GM12864 (cell line): Measurements from ENCODE around the gene CYB561.

Experiments used
- DNase-seq: peaks from one replicate; pipeline ENCODE4 v3.0.0-alpha.2; 2011; ENCODE audit warnings: low read depth
- H3K4me3 ChIP-seq: 2 replicates; pipeline ENCODE4 v1.5.1; 2011; ENCODE audit warnings: mild to moderate bottlenecking, low read depth, low read length, control low read depth
- CTCF ChIP-seq: IDR thresholded peaks from 2 replicates; pipeline ENCODE4 v1.5.1; 2011; ENCODE audit warnings: low read depth, mild to moderate bottlenecking, moderate library complexity, low read length, control low read depth, inconsistent platforms; ENCODE audit errors: missing control alignments

The CYB561 gene

GRCh38 chr17:63399316-63399715 is 46.8 kb downstream of the CYB561 start:
- no peak overlapping the region for H3K4me3 ChIP-seq
- no peak for DNase-seq
- no peak for TF ChIP-seq CTCF

GRCh38 chr17:63398680-63399079 is 47.4 kb downstream of the CYB561 start:
- TF ChIP-seq CTCF, result no peak
- no peak for DNase-seq
- H3K4me3 ChIP-seq, result no peak overlapping the region

- TF ChIP-seq CTCF, result no peak
- no peak for DNase-seq
- H3K4me3 ChIP-seq, result no peak overlapping the region
These were observed 50.9 kb downstream of the CYB561 start for GRCh38 chr17:63395075-63395805.

GRCh38 chr17:63390090-63390489 is 56.0 kb downstream of the CYB561 start:
- H3K4me3 ChIP-seq, result no peak overlapping the region
- TF ChIP-seq CTCF, result no peak

GRCh38 chr17:63387656-63388340 is 58.3 kb downstream of the CYB561 start:
- TF ChIP-seq CTCF, result no peak
- no peak for DNase-seq
- H3K4me3 ChIP-seq, result no peak overlapping the region

More at GRCh38 chr17:63390090-63390489, 56.0 kb downstream of the CYB561 start:
- no peak for DNase-seq

GRCh38 chr17:63382826-63383225 is 63.3 kb downstream of the CYB561 start:
- no peak for DNase-seq
- no peak for TF ChIP-seq CTCF
- H3K4me3 ChIP-seq, result no peak overlapping the region
